Measurements from ENCODE around the gene RNASEH2C.
"Not testable (repeated sequence)": the region's sequence is repeated elsewhere in the genome, so short reads cannot be mapped to it uniquely, and the experiment has no call there.

The RNASEH2C gene

DNA sequence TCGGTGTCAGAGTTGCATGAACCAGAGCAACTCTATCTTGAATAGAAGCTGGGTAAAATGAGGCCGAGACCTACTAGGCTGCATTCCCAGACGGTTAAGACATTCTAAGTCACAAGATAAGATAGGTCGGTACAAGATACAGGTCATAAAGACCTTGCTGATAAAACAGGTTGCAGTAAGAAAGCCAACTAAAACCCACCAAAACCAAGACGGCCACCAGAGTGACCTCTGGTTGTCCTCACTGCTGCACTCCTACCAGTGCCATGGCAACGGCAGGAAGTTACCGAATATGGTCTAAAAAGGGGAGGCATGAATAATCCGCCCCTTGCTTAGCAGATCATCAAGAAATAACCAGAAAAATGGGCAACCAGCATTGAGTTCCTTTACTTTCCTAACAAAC is 10.9 kb downstream of the RNASEH2C start:
- Mint-ChIP-seq H3K27ac (no peak overlapping the region), H3K4me1 (ENCODE audit: low read depth) (peaks cover 19% of the 10 kb centered on the region), H3K4me3 (no peak overlapping the region), H3K9me3 (ENCODE audit: low read depth) (no peaks in the 10 kb centered on the region), H3K27me3 (no peaks in the 10 kb centered on the region), H3K36me3 (no peaks in the 10 kb centered on the region)

DNA sequence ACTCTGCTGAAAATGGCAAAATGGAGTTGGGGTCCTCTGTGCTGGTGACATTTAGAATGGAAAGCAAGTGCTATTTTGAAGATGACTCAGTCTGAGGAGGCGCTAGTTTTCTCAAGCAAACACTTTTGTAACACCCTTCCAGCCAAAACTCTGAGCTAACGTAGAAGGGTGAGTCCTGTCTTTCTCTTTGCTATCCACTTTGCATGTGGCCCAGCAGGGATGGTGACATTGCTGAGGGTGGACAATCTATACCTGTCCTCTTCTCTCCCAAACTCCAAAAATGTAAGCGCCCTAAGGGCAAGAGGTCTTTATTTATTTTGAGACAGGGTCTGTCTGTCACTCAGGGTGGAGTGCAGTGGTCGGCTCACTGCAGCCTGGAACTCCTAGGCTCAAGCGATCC is 12.1 kb downstream of the RNASEH2C start:
- Mint-ChIP-seq H3K27me3 (no peaks in the 10 kb centered on the region), H3K4me1 (ENCODE audit: low read depth) (peaks cover 12% of the 10 kb centered on the region), H3K27ac (no peak overlapping the region), H3K9me3 (ENCODE audit: low read depth) (no peaks in the 10 kb centered on the region), H3K4me3 (no peak overlapping the region), H3K36me3 (no peaks in the 10 kb centered on the region)

DNA sequence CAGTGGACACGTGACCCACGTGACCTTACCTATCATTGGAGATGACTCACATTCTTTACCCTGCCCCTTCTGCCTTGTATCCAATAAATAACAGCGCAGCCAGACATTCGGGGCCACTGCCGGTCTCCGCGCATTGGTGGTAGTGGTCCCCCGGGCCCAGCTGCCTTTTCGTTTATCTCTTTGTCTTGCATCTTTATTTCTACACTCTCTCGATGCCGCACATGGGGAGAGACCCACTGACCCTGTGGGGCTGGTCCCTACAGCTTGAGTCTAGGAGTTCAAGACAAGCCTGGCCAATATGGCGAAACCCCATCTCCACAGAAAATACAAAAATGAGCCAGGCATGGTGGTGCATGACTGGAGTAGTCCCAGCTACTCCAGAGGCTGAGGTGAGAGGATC is 13.6 kb downstream of the RNASEH2C start:
- H3K4me1 Mint-ChIP-seq (ENCODE audit: low read depth); H3K4me3 Mint-ChIP-seq; H3K27ac Mint-ChIP-seq; H3K27me3 Mint-ChIP-seq; H3K36me3 Mint-ChIP-seq; H3K9me3 Mint-ChIP-seq (ENCODE audit: low read depth): not testable (repeated sequence)

DNA sequence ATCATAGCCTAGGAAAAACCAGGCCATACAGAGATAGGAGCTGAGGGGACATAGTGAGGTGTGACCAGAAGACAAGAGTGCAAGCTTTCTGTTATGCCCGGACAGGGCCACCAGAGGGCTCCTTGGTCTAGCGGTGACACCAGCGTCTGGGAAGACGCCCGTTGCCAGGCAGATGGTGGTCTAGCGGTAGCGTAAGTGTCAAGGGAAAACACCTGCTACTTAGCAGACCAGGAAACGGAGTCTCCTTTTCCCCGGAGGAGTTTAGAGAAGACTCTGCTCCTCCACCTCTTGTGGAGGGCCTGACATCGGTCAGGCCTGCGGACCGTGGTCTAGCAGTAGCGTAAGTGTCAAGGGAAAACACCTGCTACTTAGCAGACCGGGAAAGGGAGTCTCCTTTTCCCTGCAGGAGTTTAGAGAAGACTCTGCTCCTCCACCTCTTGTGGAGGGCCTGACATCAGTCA is 14.3 kb downstream of the RNASEH2C start:
- peak overlapping the region; percentile 18 for H3K4me3 Mint-ChIP-seq
- H3K27ac Mint-ChIP-seq; H3K9me3 Mint-ChIP-seq (ENCODE audit: low read depth); H3K27me3 Mint-ChIP-seq; H3K4me1 Mint-ChIP-seq (ENCODE audit: low read depth); H3K36me3 Mint-ChIP-seq: not testable (repeated sequence)

DNA sequence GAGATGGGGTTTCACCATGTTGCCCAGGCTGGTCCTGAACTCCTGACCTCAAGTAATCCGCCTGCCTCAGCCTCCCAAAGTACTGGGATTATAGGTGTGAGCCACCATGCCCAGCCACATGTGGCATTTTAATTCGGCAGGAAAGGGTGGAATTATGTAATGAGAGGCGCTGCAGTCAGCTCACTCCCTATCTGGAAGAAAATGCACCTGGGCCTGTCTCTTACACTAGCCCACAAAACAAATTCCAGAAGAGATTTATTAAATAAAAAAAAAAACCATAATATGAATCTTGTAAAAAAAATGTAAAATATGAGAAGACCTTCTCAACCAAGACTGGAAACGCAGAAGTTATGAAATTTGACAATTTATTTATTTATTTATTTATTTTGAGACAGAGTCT is 16.8 kb downstream of the RNASEH2C start:
- H3K36me3 Mint-ChIP-seq, result no peaks in the 10 kb centered on the region
- peaks cover 4% of the 10 kb centered on the region for H3K4me1 Mint-ChIP-seq (ENCODE audit: low read depth)
- no peak overlapping the region for H3K4me3 Mint-ChIP-seq
- no peaks in the 10 kb centered on the region for H3K27me3 Mint-ChIP-seq
- H3K27ac Mint-ChIP-seq, result no peak overlapping the region
- H3K9me3 Mint-ChIP-seq (ENCODE audit: low read depth), result no peaks in the 10 kb centered on the region

DNA sequence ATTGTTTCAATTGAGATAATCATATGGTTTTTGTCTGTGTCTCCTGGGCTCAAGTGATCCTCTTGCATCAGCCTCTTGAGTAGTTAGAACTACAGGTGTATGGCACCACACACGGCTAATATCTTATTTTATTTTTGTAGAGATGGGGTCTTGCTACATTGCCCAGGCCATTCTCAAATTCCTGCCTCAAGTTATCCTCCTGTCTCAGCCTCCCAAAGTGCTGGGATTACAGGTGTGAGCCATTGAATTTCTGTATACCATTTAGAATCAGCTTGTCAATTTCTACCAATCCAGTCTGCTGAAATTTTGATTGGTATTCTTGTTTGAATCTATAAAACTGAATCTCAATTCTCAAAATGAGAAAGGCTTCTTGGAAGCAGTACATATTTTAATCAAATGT is 18.9 kb downstream of the RNASEH2C start:
- Mint-ChIP-seq H3K9me3 (ENCODE audit: low read depth) (no peaks in the 10 kb centered on the region), H3K27me3 (no peaks in the 10 kb centered on the region), H3K27ac (no peak overlapping the region), H3K36me3 (no peaks in the 10 kb centered on the region), H3K4me1 (ENCODE audit: low read depth) (peaks cover 3% of the 10 kb centered on the region), H3K4me3 (no peak overlapping the region)

DNA sequence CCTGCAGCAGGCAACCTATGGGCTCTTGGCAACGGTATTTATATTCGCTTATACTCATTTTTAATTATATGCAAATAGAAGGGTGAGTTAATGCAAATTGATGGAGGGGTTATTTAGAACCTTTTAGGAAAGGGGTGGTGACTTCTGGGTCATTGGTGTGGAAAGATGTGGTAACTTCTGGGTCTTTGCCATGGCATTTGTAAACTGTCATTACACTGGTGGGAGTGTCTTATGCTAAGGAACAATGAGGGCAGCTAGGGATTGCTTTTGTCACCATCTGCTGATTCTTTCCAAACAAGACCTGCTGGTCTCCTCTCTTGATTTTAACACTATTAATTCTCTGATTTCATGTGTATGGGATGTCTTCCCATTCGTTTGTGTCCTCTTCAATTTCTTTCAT is 20.2 kb downstream of the RNASEH2C start:
- no peaks in the 10 kb centered on the region for H3K36me3 Mint-ChIP-seq

DNA sequence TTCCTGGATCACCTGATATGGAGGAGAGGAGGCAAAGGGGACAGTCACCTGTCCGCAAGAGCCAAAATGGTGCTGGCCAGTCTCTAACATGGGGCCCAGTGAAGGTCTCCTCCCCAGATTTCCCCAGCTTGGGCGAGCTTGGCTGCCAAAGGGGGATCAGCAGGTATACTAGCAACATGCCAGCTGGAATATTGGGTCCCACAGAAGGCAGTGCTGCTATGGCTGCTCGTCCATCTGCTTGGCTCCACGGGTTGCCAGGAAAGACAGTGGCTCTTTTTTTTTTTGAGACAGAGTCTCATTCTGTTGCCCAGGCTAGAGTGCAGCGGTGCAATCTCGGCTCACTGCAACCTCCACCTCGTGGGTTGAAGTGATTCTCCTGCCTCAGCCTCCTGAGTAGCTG is 21.3 kb downstream of the RNASEH2C start:
- Mint-ChIP-seq H3K36me3 (no peaks in the 10 kb centered on the region), H3K9me3 (ENCODE audit: low read depth) (no peaks in the 10 kb centered on the region), H3K4me1 (ENCODE audit: low read depth) (no peaks in the 10 kb centered on the region), H3K27ac (no peak overlapping the region), H3K4me3 (no peak overlapping the region), H3K27me3 (no peaks in the 10 kb centered on the region)

More for the DNA sequence above, 20.2 kb downstream of the RNASEH2C start:
- Mint-ChIP-seq H3K27me3 (no peaks in the 10 kb centered on the region), H3K4me3 (no peak overlapping the region), H3K9me3 (ENCODE audit: low read depth) (no peaks in the 10 kb centered on the region), H3K4me1 (ENCODE audit: low read depth) (no peaks in the 10 kb centered on the region), H3K27ac (no peak overlapping the region)

DNA sequence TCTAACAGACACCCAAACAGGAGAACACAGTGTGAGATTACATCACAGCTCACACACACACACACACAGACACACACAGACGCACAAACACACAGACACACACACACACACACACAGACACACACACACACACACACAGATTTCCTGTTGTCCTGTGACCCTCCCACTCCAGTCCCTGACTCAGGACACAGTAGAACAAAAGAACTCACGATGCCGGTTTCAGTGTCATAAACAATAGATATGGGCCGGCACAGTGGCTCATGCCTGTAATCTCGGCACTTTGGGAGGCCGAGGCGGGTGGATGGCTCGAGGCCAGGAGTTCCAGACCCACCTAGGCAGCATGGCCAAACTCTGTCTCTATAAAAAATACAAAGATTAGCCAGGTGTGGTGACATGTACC is 22.4 kb downstream of the RNASEH2C start:
- H3K4me1 Mint-ChIP-seq (ENCODE audit: low read depth), result no peaks in the 10 kb centered on the region
- no peaks in the 10 kb centered on the region for H3K27me3 Mint-ChIP-seq
- H3K27ac Mint-ChIP-seq, result no peak overlapping the region
- H3K36me3 Mint-ChIP-seq, result no peaks in the 10 kb centered on the region
- H3K9me3 Mint-ChIP-seq (ENCODE audit: low read depth), result no peaks in the 10 kb centered on the region
- H3K4me3 Mint-ChIP-seq, result no peak overlapping the region

DNA sequence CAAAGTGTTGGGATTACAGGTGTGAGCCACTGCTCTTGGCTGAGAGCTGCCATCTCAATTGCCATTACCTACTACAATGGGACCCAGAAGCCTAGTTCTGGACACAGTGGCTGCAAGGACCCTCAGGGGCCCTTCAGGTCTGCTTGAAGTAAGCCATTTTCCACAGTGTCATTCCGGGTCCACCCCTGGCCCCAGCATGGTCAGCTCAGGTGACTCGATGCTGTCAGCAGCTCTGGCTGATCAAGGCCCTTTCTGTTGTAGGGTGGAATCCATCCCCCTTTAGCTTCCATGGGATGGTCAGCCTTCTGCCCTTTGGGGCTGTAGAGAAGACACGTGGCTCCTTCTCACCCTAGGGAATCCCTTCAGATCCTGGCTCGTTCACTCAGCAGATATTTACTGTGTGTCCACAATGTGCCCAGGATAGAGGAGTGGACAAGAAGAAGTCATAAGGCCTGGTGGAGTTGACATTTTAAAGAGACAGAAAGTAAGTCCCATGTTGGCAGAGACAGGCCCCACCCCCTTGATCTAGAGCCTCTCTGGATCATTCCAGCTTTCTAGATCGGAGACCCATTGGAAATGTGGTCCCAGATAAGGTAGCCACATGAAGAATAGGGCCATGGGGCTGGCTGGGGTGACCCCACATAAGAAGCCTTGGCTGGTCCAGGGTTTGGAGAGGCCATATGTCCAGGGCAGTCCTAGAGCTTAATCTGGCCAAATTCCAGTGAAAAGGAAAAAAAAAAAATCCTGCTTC is 23.6 kb downstream of the RNASEH2C start:
- Mint-ChIP-seq H3K27me3 (no peaks in the 10 kb centered on the region), H3K4me1 (ENCODE audit: low read depth) (no peaks in the 10 kb centered on the region), H3K27ac (no peak overlapping the region), H3K9me3 (ENCODE audit: low read depth) (no peaks in the 10 kb centered on the region), H3K4me3 (no peak overlapping the region), H3K36me3 (no peaks in the 10 kb centered on the region)

DNA sequence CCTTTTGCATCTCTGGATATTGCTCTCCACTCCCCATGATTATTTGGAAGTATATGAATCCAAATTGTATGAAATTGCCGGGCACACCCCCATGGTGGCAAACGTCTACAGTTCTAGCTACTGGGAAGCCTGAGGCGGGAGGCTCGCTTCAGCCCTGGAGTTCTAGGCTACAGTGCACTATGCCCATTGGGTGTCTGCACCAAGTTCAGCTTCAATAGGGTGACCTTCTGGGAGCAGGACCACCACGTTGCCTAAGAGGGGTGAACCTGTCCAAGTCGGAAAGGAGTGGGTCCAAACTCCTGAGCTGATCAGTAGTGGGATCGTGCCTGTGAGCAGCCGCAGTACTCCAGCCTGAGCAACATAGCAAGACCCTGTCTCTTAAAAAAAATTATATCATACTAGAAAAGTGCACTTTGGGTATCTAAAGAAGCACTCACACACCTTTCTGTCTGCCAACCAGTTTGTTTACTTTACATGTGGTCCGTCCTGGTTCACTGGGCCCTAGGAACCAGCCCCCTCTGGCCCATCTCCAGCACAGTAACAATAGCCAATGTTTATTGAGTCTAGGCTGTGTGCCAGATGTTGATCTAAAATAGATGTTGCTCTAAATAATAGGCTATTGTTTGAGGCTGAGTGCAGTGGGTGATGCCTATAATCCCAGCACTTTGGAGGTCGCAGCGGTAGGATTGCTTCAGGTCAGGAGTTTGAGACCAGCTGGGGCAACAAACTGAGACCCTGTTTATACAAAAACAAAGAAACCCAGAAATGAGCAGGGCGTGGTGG is 24.9 kb downstream of the RNASEH2C start:
- Mint-ChIP-seq H3K4me3 (no peak overlapping the region), H3K4me1 (ENCODE audit: low read depth) (no peaks in the 10 kb centered on the region), H3K9me3 (ENCODE audit: low read depth) (no peaks in the 10 kb centered on the region), H3K27me3 (no peaks in the 10 kb centered on the region), H3K27ac (no peak overlapping the region), H3K36me3 (no peaks in the 10 kb centered on the region)

DNA sequence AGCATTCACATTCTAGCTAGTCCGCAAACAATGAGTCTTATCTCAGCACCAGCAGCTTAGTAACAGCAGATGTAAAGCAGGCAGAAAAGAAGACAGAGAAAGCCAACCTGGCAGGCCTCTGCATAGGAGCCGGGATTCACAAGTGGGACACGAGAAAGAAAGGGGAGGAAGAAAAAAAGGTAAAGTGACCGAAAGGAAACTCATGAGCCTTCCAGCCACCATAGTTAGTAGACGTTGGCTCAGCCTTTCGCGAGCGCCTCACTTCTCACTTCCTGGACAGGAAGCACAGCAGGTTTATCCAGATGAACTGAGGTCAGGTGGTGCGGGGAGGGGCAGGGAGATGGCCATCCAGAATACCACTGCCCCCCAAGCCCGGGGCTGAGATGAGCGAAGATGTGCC is 28.2 kb downstream of the RNASEH2C start:
- Mint-ChIP-seq H3K27me3 (no peaks in the 10 kb centered on the region), H3K27ac (no peak overlapping the region), H3K36me3 (no peaks in the 10 kb centered on the region), H3K4me3 (no peak overlapping the region), H3K9me3 (ENCODE audit: low read depth) (no peaks in the 10 kb centered on the region), H3K4me1 (ENCODE audit: low read depth) (no peaks in the 10 kb centered on the region)

DNA sequence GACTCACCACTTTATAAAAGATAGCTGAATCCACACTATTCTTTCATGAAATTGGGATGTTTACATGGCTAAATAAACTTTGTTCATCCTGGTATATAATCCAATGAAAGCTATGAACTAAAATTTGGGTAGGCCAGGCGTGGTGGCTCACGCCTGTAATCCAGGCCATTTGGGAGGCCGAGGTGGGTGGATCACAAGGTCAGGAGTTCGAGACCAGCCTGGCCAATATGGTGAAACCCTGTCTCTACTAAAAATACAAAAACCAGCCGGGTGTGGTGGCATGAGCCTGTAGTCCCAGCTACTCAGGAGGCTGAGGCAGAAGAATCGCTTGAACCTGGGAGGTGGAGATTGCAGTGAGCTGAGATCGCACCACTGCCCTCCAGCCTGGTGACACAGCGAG is 28.8 kb downstream of the RNASEH2C start:
- H3K4me3 Mint-ChIP-seq; H3K9me3 Mint-ChIP-seq (ENCODE audit: low read depth); H3K4me1 Mint-ChIP-seq (ENCODE audit: low read depth); H3K36me3 Mint-ChIP-seq; H3K27ac Mint-ChIP-seq; H3K27me3 Mint-ChIP-seq: not testable (repeated sequence)

DNA sequence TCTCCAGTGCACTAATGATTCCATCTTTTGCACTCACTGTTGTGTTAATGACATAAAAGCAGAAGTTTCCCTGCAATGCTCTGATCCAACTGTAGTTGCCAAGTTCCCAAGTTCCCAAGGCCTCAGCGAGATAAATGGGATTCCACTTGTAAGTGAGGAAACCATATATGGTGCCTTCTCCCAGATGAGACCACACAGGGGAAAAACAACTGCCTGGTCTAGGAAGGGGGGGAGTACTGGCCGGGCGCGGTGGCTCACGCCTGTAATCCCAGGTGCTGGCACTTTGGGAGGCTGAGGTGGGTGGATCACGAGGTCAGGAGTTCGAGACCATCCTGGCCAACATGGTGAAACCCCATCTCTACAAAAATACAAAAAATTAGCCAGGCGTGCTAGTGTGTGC is 34.6 kb downstream of the RNASEH2C start:
- Mint-ChIP-seq H3K27ac (no peak overlapping the region), H3K27me3 (no peaks in the 10 kb centered on the region), H3K4me1 (ENCODE audit: low read depth) (no peaks in the 10 kb centered on the region), H3K9me3 (ENCODE audit: low read depth) (no peaks in the 10 kb centered on the region), H3K4me3 (no peak overlapping the region), H3K36me3 (no peaks in the 10 kb centered on the region)

DNA sequence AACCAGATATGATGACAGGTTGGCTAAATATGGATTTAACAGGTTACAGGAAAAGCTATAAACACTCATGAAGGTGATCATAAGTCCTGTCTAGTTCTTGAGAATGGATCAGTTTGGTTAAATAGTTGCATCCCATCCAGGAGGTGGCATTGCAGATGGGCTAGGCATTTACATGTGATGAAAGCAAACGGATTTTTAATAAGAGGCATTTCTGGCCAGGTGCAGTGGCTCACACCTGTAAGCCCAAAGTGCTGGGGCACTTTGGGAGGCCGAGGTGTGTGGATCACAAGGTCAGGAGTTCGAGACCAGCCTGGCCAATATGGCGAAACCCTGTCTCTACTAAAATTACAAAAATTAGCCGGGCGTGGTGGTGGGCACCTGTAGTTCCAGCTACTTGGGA is 37.1 kb downstream of the RNASEH2C start:
- H3K4me3 Mint-ChIP-seq; H3K36me3 Mint-ChIP-seq; H3K27me3 Mint-ChIP-seq; H3K4me1 Mint-ChIP-seq (ENCODE audit: low read depth); H3K27ac Mint-ChIP-seq; H3K9me3 Mint-ChIP-seq (ENCODE audit: low read depth): not testable (repeated sequence)
